ENCODE results near the gene KCNN3. TPM values are rescaled to one million over a fixed set of nuclear protein-coding genes. Genes with fewer than 3 reads are reported as not detected.

The KCNN3 gene
- polyA plus RNA-seq, 1 donor from 2014 or later, result 2.2 TPM

DNA sequence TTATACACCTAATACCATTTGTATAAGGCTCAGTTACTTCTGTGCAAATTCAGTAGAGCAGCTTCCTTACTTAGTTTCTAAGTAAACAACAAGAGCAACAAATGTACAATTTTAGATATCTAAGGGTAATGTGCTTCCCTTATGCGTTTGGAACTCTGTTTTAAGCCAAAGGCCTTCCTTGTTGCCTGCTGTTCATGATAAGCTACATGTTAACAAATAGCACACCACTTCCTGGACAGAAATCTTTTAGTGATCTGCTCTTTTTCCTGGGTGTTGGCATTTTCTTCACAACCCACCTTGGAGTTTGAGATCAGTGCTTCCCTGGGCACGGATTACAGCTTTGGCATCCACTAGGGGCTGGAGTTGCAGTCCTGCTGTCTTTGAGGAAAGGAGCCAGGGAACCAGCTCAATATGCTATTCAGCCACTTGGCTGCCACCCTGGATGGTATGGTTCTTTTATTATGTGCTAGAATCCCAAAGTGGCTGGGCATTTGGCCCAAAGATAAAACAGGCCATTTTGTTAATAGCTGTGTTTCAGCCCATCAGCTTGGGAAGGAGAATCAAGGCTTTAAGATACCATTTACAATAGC is 206.5 kb downstream of the KCNN3 start:
- Histone ChIP-seq H3F3A (ENCODE audit: insufficient read depth, low read length, poor library complexity, severe bottlenecking) (no peaks in the 10 kb centered on the region), H3K9ac (ENCODE audit: low read length) (no peak overlapping the region), H3K27ac (ENCODE audit: low read length) (no peak overlapping the region), H3K36me3 (ENCODE audit: insufficient read depth, low read length) (no peaks in the 10 kb centered on the region), H3K27me3 (ENCODE audit: insufficient read depth, low read depth, low read length) (no peaks in the 10 kb centered on the region), H2AFZ (ENCODE audit: low read depth, low read length) (no peak overlapping the region), H3K79me2 (replicated peaks; ENCODE audit: insufficient read depth, low read length) (no peaks in the 10 kb centered on the region), H4K20me1 (ENCODE audit: insufficient read depth) (no peaks in the 10 kb centered on the region), H3K4me3 (ENCODE audit: low read length) (no peak overlapping the region), H3K4me2 (ENCODE audit: low read length) (no peak overlapping the region), H3K9me2 (ENCODE audit: insufficient read depth, low read length) (no peaks in the 10 kb centered on the region), H3K9me3 (ENCODE audit: low read length) (no peaks in the 10 kb centered on the region)
- TF ChIP-seq EP300 (conservative IDR thresholded peaks at IDR 0.05; ENCODE audit: poor library complexity, severe bottlenecking) (no peak), RAD21 (conservative IDR thresholded peaks at IDR 0.05) (no peak), MXI1 (conservative IDR thresholded peaks at IDR 0.05; ENCODE audit: poor library complexity, severe bottlenecking) (no peak), SMC3 (conservative IDR thresholded peaks at IDR 0.05; ENCODE audit: poor library complexity) (no peak), POLR2AphosphoS5 (IDR thresholded peaks at IDR 0.05) (no peak), TAF1 (IDR thresholded peaks at IDR 0.05; ENCODE audit: low read depth) (no peak)
- TF ChIP-seq, protein P1, sequence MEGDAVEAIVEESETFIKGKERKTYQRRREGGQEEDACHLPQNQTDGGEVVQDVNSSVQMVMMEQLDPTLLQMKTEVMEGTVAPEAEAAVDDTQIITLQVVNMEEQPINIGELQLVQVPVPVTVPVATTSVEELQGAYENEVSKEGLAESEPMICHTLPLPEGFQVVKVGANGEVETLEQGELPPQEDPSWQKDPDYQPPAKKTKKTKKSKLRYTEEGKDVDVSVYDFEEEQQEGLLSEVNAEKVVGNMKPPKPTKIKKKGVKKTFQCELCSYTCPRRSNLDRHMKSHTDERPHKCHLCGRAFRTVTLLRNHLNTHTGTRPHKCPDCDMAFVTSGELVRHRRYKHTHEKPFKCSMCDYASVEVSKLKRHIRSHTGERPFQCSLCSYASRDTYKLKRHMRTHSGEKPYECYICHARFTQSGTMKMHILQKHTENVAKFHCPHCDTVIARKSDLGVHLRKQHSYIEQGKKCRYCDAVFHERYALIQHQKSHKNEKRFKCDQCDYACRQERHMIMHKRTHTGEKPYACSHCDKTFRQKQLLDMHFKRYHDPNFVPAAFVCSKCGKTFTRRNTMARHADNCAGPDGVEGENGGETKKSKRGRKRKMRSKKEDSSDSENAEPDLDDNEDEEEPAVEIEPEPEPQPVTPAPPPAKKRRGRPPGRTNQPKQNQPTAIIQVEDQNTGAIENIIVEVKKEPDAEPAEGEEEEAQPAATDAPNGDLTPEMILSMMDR (IDR thresholded peaks at IDR 0.05; ENCODE audit: poor library complexity, severe bottlenecking), result no peak

DNA sequence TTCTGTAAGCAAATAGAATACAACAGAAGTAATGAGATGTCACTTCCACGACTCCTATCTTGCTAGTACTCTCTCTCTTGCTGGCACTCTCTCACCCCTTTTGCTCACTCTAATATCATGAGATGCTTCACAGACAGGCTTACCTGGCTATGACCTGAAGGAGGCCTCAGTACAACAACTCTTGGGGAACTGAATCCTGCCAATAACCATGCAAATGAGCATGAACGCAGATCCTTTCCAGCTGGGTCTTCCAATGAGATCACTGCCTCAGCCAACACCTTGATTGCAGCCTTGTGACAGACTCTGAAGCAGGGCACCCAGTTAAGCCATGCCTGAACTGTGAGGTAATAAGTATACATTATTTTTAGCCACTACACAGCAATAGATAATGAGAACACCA is 209.0 kb downstream of the KCNN3 start:
- no peak overlapping the region for H2AFZ ChIP-seq (ENCODE audit: low read depth, low read length)
- H3K9me2 ChIP-seq (ENCODE audit: insufficient read depth, low read length), result no peaks in the 10 kb centered on the region
- H3K79me2 ChIP-seq (replicated peaks; ENCODE audit: insufficient read depth, low read length), result no peaks in the 10 kb centered on the region
- no peak overlapping the region for H3K9ac ChIP-seq (ENCODE audit: low read length)
- H3K27me3 ChIP-seq (ENCODE audit: insufficient read depth, low read depth, low read length), result no peaks in the 10 kb centered on the region
- TF ChIP-seq EP300 (conservative IDR thresholded peaks at IDR 0.05; ENCODE audit: poor library complexity, severe bottlenecking) (no peak), TAF1 (IDR thresholded peaks at IDR 0.05; ENCODE audit: low read depth) (no peak), MXI1 (conservative IDR thresholded peaks at IDR 0.05; ENCODE audit: poor library complexity, severe bottlenecking) (no peak), RAD21 (conservative IDR thresholded peaks at IDR 0.05) (no peak), REST (IDR thresholded peaks at IDR 0.05; ENCODE audit: borderline replicate concordance) (no peak), SMC3 (conservative IDR thresholded peaks at IDR 0.05; ENCODE audit: poor library complexity) (no peak), POLR2AphosphoS5 (IDR thresholded peaks at IDR 0.05) (no peak)
- TF ChIP-seq, protein P1 (IDR thresholded peaks at IDR 0.05; ENCODE audit: poor library complexity, severe bottlenecking), result no peak
- H3K27ac ChIP-seq (ENCODE audit: low read length), result no peak overlapping the region
- no peaks in the 10 kb centered on the region for H3F3A ChIP-seq (ENCODE audit: insufficient read depth, low read length, poor library complexity, severe bottlenecking)
- H3K9me3 ChIP-seq (ENCODE audit: low read length), result no peaks in the 10 kb centered on the region
- H3K4me2 ChIP-seq (ENCODE audit: low read length), result no peak overlapping the region
- no peak overlapping the region for H3K4me3 ChIP-seq (ENCODE audit: low read length)
- no peaks in the 10 kb centered on the region for H3K36me3 ChIP-seq (ENCODE audit: insufficient read depth, low read length)
- no peaks in the 10 kb centered on the region for H4K20me1 ChIP-seq (ENCODE audit: insufficient read depth)
